Measurements from ENCODE around the gene NUP35.

- TF ChIP-seq CTCF (IDR thresholded peaks at IDR 0.05) (no peak), POLR2A (IDR thresholded peaks at IDR 0.05) (no peak)
Measured at GRCh38 chr2:183123117-183123958, 905 bp upstream of the NUP35 start.

All from Peyer's patch (tissue), 4 donors.